Superior temporal gyrus (tissue), 1 donor: Measurements from ENCODE around the gene STK32A.
"Not testable (repeated sequence)": the region's sequence is repeated elsewhere in the genome, so short reads cannot be mapped to it uniquely, and the experiment has no call there.

Experiments used
- DNase-seq: peaks from one replicate; pipeline ENCODE4 v3.0.0-alpha.2; 2016; ENCODE audit errors: extremely low spot score

Gene STK32A

GRCh38 chr5:147346006-147346561, 111.3 kb downstream of the STK32A start:
- DNase-seq = no peak

GRCh38 chr5:147348046-147348445, 113.2 kb downstream of the STK32A start:
- no peak for DNase-seq

- DNase-seq = no peak
Measured at GRCh38 chr5:147348451-147348850, 113.6 kb downstream of the STK32A start.

GRCh38 chr5:147349241-147349640, 114.4 kb downstream of the STK32A start:
- no peak for DNase-seq

GRCh38 chr5:147359101-147359500, 124.3 kb downstream of the STK32A start:
- no peak for DNase-seq

- no peak for DNase-seq
Measured at GRCh38 chr5:147359581-147359980, 124.8 kb downstream of the STK32A start.

- no peak for DNase-seq
Measured at GRCh38 chr5:147360816-147361215, 126.0 kb downstream of the STK32A start.

- DNase-seq = no peak
Measured at GRCh38 chr5:147361441-147362175, 126.8 kb downstream of the STK32A start.

- not testable (repeated sequence) for DNase-seq
Measured at GRCh38 chr5:147367381-147367780, 132.6 kb downstream of the STK32A start.

- peak; percentile 48 for DNase-seq
Measured at GRCh38 chr5:147369742-147370374, 135.0 kb downstream of the STK32A start.

- no peak for DNase-seq
Measured at GRCh38 chr5:147371290-147371689, 136.5 kb downstream of the STK32A start.

- no peak for DNase-seq
Measured at GRCh38 chr5:147372191-147372590, 137.4 kb downstream of the STK32A start.

- DNase-seq = no peak
Measured at GRCh38 chr5:147373328-147373727, 138.5 kb downstream of the STK32A start.

GRCh38 chr5:147375151-147375550, 140.3 kb downstream of the STK32A start:
- no peak for DNase-seq

GRCh38 chr5:147377682-147378081, 142.9 kb downstream of the STK32A start:
- DNase-seq = no peak

- no peak for DNase-seq
Measured at GRCh38 chr5:147381555-147381954, 146.7 kb downstream of the STK32A start.

GRCh38 chr5:147382776-147383175, 147.9 kb downstream of the STK32A start:
- DNase-seq = no peak

- no peak for DNase-seq
Measured at GRCh38 chr5:147384346-147385193, 149.7 kb downstream of the STK32A start.

GRCh38 chr5:147387109-147387508, 152.3 kb downstream of the STK32A start:
- no peak for DNase-seq

- DNase-seq = no peak
Measured at GRCh38 chr5:147388184-147389108, 153.6 kb downstream of the STK32A start.

- DNase-seq = no peak
Measured at GRCh38 chr5:147390654-147391225, 155.9 kb downstream of the STK32A start.
